Uterus (tissue), 4 donors: Measurements from ENCODE around the gene EMILIN3. TPM values are rescaled to one million over a fixed set of nuclear protein-coding genes. Genes with fewer than 3 reads are reported as not detected.

ENCODE experiments used
- DNase-seq, 2 donors: peaks; one replicate each; pipeline ENCODE4 v3.0.0-alpha.2; 2019 to 2020
- H3K27ac ChIP-seq, 2 donors: fragments of 200-600 bp; sonication (generic); 1 replicate in 1 of 2; 2 replicates in 1 of 2; pipeline ENCODE4 v1.5.1; 2016 to 2018
- H3K27me3 ChIP-seq, 2 donors: fragments of 200-600 bp; sonication (generic); one replicate each; pipeline ENCODE4 v1.5.1; 2018 to 2019; ENCODE audit warnings: control low read depth in 1 of 2
- H3K36me3 ChIP-seq, 2 donors: fragments of 200-600 bp; sonication (generic); one replicate each; pipeline ENCODE4 v1.5.1; 2019; ENCODE audit warnings: control low read depth in 1 of 2
- H3K4me1 ChIP-seq, 2 donors: fragments of 200-600 bp; sonication (generic); one replicate each; pipeline ENCODE4 v1.5.1; 2018 to 2019; ENCODE audit warnings: control low read depth in 1 of 2
- H3K4me3 ChIP-seq, 2 donors: fragments of 200-600 bp; sonication (generic); 1 replicate in 1 of 2; 2 replicates in 1 of 2; pipeline ENCODE4 v1.5.1; 2018 to 2019; ENCODE audit warnings: mild to moderate bottlenecking in 1 of 2
- H3K9me3 ChIP-seq, 2 donors: fragments of 200-600 bp; sonication (generic); one replicate each; pipeline ENCODE4 v1.5.1; 2019; ENCODE audit warnings: control low read depth in 1 of 2
- CTCF ChIP-seq, 4 experiments: fragments of 200-600 bp in 2 of 4; fragments of 450-650 bp in 2 of 4; sonication (generic) in 2 of 4; IDR thresholded peaks; one replicate each; pipeline ENCODE4 v1.5.1; 2016 to 2019; ENCODE audit warnings: antibody characterized with exemption in 4 of 4, mild to moderate bottlenecking in 2 of 4, moderate library complexity in 1 of 4
- POLR2A ChIP-seq, 2 donors: fragments of 450-650 bp; IDR thresholded peaks; one replicate each; pipeline ENCODE4 v1.6.1; 2016; ENCODE audit warnings: antibody characterized with exemption in 2 of 2, mild to moderate bottlenecking in 1 of 2, moderate library complexity in 1 of 2
- intact Hi-C: fragments of 100-400 bp; cut with DNase I; formaldehyde crosslinking; loops from one replicate; pipeline ENCODE4 v1.15.1; 2023; ENCODE audit warnings: low total_unique reads
- total RNA-seq, 4 donors: library from RNA; depleted of rRNA in 3 of 4; stranded (reverse); fragments of >200 nt in 3 of 4; gene quantifications; one replicate each; pipeline versions ENCODE4 v1.1.0 to v1.2.4, GENCODE V29; 2014 to 2023
- donor health status: DM: yes; HTN: yes; CAD: no.

Gene EMILIN3
- total RNA-seq, 4 donors from 2014 or later, result 0.29 to 53.0 (median 2.4) TPM

GRCh38 chr20:41375846-41376245 is 9.2 kb upstream of the EMILIN3 start:
- no peaks in the 10 kb centered on the region for H3K4me1 ChIP-seq
- no peak overlapping the region for H3K27ac ChIP-seq
- no peaks in the 10 kb centered on the region for H3K9me3 ChIP-seq
- no peak for DNase-seq
- no peak overlapping the region for H3K4me3 ChIP-seq
- no peaks in the 10 kb centered on the region for H3K27me3 ChIP-seq
- no peaks in the 10 kb centered on the region for H3K36me3 ChIP-seq
- intact Hi-C loops, result no loop called here
- no peak for TF ChIP-seq CTCF (IDR thresholded peaks at IDR 0.05)
- no peak for TF ChIP-seq POLR2A (IDR thresholded peaks at IDR 0.05)

GRCh38 chr20:41373931-41374920 is 7.6 kb upstream of the EMILIN3 start:
- Histone ChIP-seq H3K9me3 (no peaks in the 10 kb centered on the region), H3K27me3 (no peaks in the 10 kb centered on the region), H3K4me1 (no peaks in the 10 kb centered on the region), H3K4me3 (no peak overlapping the region), H3K36me3 (no peaks in the 10 kb centered on the region), H3K27ac (no peak overlapping the region)
- no peak for DNase-seq
- TF ChIP-seq CTCF (IDR thresholded peaks at IDR 0.05) (no peak), POLR2A (IDR thresholded peaks at IDR 0.05) (no peak)
- intact Hi-C loops, result no loop called here

GRCh38 chr20:41373251-41373783 is 6.7 kb upstream of the EMILIN3 start:
- no peak for DNase-seq
- H3K27me3 ChIP-seq, result no peaks in the 10 kb centered on the region
- no peaks in the 10 kb centered on the region for H3K9me3 ChIP-seq
- no peak for TF ChIP-seq CTCF (IDR thresholded peaks at IDR 0.05)
- TF ChIP-seq POLR2A (IDR thresholded peaks at IDR 0.05), result no peak
- no peaks in the 10 kb centered on the region for H3K4me1 ChIP-seq
- no peaks in the 10 kb centered on the region for H3K36me3 ChIP-seq
- no peak overlapping the region for H3K4me3 ChIP-seq
- H3K27ac ChIP-seq, result no peak overlapping the region
- intact Hi-C loops, result no loop called here

- H3K27ac ChIP-seq, result no peak overlapping the region
- DNase-seq, result no peak
- no peaks in the 10 kb centered on the region for H3K9me3 ChIP-seq
- TF ChIP-seq CTCF (IDR thresholded peaks at IDR 0.05) (no peak), POLR2A (IDR thresholded peaks at IDR 0.05) (no peak)
- no peak overlapping the region for H3K4me3 ChIP-seq
- intact Hi-C loops, result no loop called here
- no peaks in the 10 kb centered on the region for H3K4me1 ChIP-seq
- H3K27me3 ChIP-seq, result no peaks in the 10 kb centered on the region
- H3K36me3 ChIP-seq, result no peaks in the 10 kb centered on the region
Observed at GRCh38 chr20:41371371-41371770, 4.8 kb upstream of the EMILIN3 start.

GRCh38 chr20:41370176-41370575 is 3.6 kb upstream of the EMILIN3 start:
- no peak overlapping the region for H3K27ac ChIP-seq
- H3K4me1 ChIP-seq, result peaks cover 0 to 5% of the 10 kb centered on the region in 2 donors
- no peak for DNase-seq
- no peaks in the 10 kb centered on the region for H3K36me3 ChIP-seq
- TF ChIP-seq POLR2A (IDR thresholded peaks at IDR 0.05) (no peak), CTCF (IDR thresholded peaks at IDR 0.05) (no peak)
- intact Hi-C loops, result no loop called here
- H3K4me3 ChIP-seq, result no peak overlapping the region
- no peaks in the 10 kb centered on the region for H3K27me3 ChIP-seq
- no peaks in the 10 kb centered on the region for H3K9me3 ChIP-seq
